ENCODE data around the gene SEZ6. TPM values are rescaled to one million over a fixed set of nuclear protein-coding genes. Genes with fewer than 3 reads are reported as not detected.
A peak's percentile ranks its signal among the peaks of the same experiment; 100 is the strongest.

SEZ6 gene
- total RNA-seq, 2 donors from 2014 or later: not detected

- peak in 5 of 7 experiments; percentile 4 to 33 (median 22) for TF ChIP-seq CTCF (IDR thresholded peaks at IDR 0.05)
- TF ChIP-seq POLR2A (IDR thresholded peaks at IDR 0.05): no peak
- H3K4me3 ChIP-seq: no peak overlapping the region
- no peak overlapping the region for H3K27ac ChIP-seq
- H3K9me3 ChIP-seq: no peaks in the 10 kb centered on the region
- peaks cover 17 to 50% of the 10 kb centered on the region in 2 donors for H3K36me3 ChIP-seq (replicated peaks in 1 of 2; ENCODE audit: insufficient read depth in 1 of 2, low read depth in 2 of 2)
- H3K27me3 ChIP-seq: no peaks in the 10 kb centered on the region
- intact Hi-C loops (cut with DNase I): no loop called here
- ATAC-seq (no peak), DNase-seq (no peak)
- H3K4me1 ChIP-seq: no peaks in the 10 kb centered on the region
- 55 to 66% methylated on average over 20 of the region's 20 CpGs for WGBS, 2 donors
Observed at GRCh38 chr17:28912281-28912937, 93.4 kb downstream of the SEZ6 start.

GRCh38 chr17:28911411-28912045 is 94.3 kb downstream of the SEZ6 start:
- Histone ChIP-seq H3K4me3 (no peak overlapping the region), H3K9me3 (no peaks in the 10 kb centered on the region), H3K4me1 (no peaks in the 10 kb centered on the region), H3K27ac (no peak overlapping the region), H3K36me3 (replicated peaks in 1 of 2; ENCODE audit: insufficient read depth in 1 of 2, low read depth in 2 of 2) (peaks cover 13 to 49% of the 10 kb centered on the region in 2 donors), H3K27me3 (no peaks in the 10 kb centered on the region)
- intact Hi-C loops (cut with DNase I): no loop called here
- TF ChIP-seq POLR2A (IDR thresholded peaks at IDR 0.05) (no peak), CTCF (IDR thresholded peaks at IDR 0.05) (no peak)
- 89 to 92% methylated on average over 10 to 13 of the region's 13 CpGs for WGBS, 2 donors
- DNase-seq (no peak), ATAC-seq (no peak)

GRCh38 chr17:28910534-28910933 is 95.3 kb downstream of the SEZ6 start:
- Histone ChIP-seq H3K27ac (no peak overlapping the region), H3K4me3 (no peak overlapping the region), H3K4me1 (no peaks in the 10 kb centered on the region), H3K27me3 (no peaks in the 10 kb centered on the region), H3K9me3 (no peaks in the 10 kb centered on the region), H3K36me3 (replicated peaks in 1 of 2; ENCODE audit: insufficient read depth in 1 of 2, low read depth in 2 of 2) (peaks cover 13 to 51% of the 10 kb centered on the region in 2 donors)
- intact Hi-C loops (cut with DNase I): no loop called here
- TF ChIP-seq POLR2A (IDR thresholded peaks at IDR 0.05) (no peak), CTCF (IDR thresholded peaks at IDR 0.05) (no peak)
- ATAC-seq (no peak), DNase-seq (no peak)
- WGBS, 2 donors: 93 to 100% methylated on average over 1 of the region's 1 CpG

- DNase-seq (no peak), ATAC-seq (no peak)
- TF ChIP-seq POLR2A (IDR thresholded peaks at IDR 0.05) (no peak), CTCF (IDR thresholded peaks at IDR 0.05) (no peak)
- Histone ChIP-seq H3K36me3 (replicated peaks in 1 of 2; ENCODE audit: insufficient read depth in 1 of 2, low read depth in 2 of 2) (peaks cover 9 to 41% of the 10 kb centered on the region in 2 donors), H3K27ac (no peak overlapping the region), H3K9me3 (no peaks in the 10 kb centered on the region), H3K4me3 (no peak overlapping the region), H3K27me3 (no peaks in the 10 kb centered on the region), H3K4me1 (peaks cover 2% of the 10 kb centered on the region)
- intact Hi-C loops (cut with DNase I): loop anchor here (5.0 kb wide), 1 partner anchor 141 kb away; no protein-coding TSS in a partner anchor
- 57 to 67% methylated on average over 6 of the region's 6 CpGs for WGBS, 2 donors
Observed at GRCh38 chr17:28908640-28909167, 97.1 kb downstream of the SEZ6 start.
